Measurements from ENCODE around the gene RNASE13. TPM values are rescaled to one million over a fixed set of nuclear protein-coding genes. Genes with fewer than 3 reads are reported as not detected.
"Not testable (repeated sequence)": the region's sequence is repeated elsewhere in the genome, so short reads cannot be mapped to it uniquely, and the experiment has no call there.

RNASE13 gene
- total and polyA plus RNA-seq, 4 donors, result 0.18 TPM; not detected in 3

GRCh38 chr14:20996521-20996920, 38.1 kb downstream of the RNASE13 start:
- no peaks in the 10 kb centered on the region for H3K27me3 ChIP-seq (ENCODE audit: control insufficient read depth in 1 of 2, insufficient read depth in 2 of 2, low read length in 1 of 2)
- intact Hi-C loops (cut with DNase I), result no loop called here
- peaks cover 5 to 10% of the 10 kb centered on the region in 2 donors for H3K36me3 ChIP-seq (ENCODE audit: control insufficient read depth in 1 of 2, insufficient read depth in 2 of 2, low read length in 1 of 2)
- DNase-seq (no peak), ATAC-seq (ENCODE audit: low FRiP score) (no peak)
- WGBS, 2 donors, result 89 to 90% methylated on average over 14 of the region's 14 CpGs
- H3K27ac ChIP-seq (ENCODE audit: low read depth in 1 of 2, low read length in 2 of 2), result no peak overlapping the region
- no peaks in the 10 kb centered on the region for H3K9me3 ChIP-seq (ENCODE audit: control insufficient read depth, low read length)
- no peaks in the 10 kb centered on the region for H3K4me1 ChIP-seq (ENCODE audit: control insufficient read depth in 1 of 2, insufficient read depth in 2 of 2, low read length in 2 of 2)
- H3K4me3 ChIP-seq (ENCODE audit: low read length in 2 of 2), result no peak overlapping the region

GRCh38 chr14:20989787-20990600, 44.6 kb downstream of the RNASE13 start, which contains the start of gene METTL17:
METTL17 (plus strand) TSS chr14:20989980; CDS start chr14:20990003, 23 bp downstream.
- Histone ChIP-seq H3K4me3 (ENCODE audit: low read length in 2 of 2) (peak within 1 kb of the TSS; percentile 85 to 89), H3K27ac (ENCODE audit: low read depth in 1 of 2, low read length in 2 of 2) (peak within 1 kb of the TSS; percentile 91 to 99), H3K36me3 (ENCODE audit: control insufficient read depth in 1 of 2, insufficient read depth in 2 of 2, low read length in 1 of 2) (peaks cover 0 to 4% of the 10 kb centered on the region in 2 donors), H3K27me3 (ENCODE audit: control insufficient read depth in 1 of 2, insufficient read depth in 2 of 2, low read length in 1 of 2) (no peaks in the 10 kb centered on the region), H3K4me1 (ENCODE audit: control insufficient read depth in 1 of 2, insufficient read depth in 2 of 2, low read length in 2 of 2) (peaks cover 3 to 10% of the 10 kb centered on the region in 2 donors), H3K9me3 (ENCODE audit: control insufficient read depth, low read length) (no peaks in the 10 kb centered on the region)
- 0% methylated on average over 42 of the region's 42 CpGs for WGBS, 2 donors
- peak; percentile 94 for ATAC-seq (ENCODE audit: low FRiP score)
- DNase-seq, result peak; percentile 94 to 95
- intact Hi-C loops (cut with DNase I), result loop anchor here (2.0 to 10.0 kb wide), 4 partner anchors 19 to 655 kb away; partner anchors contain the start of genes ANG (in 1 of the 2), CCNB1IP1 (in 1 of the 2) and RNASE4 (in 1 of the 2)

GRCh38 chr14:20989471-20989786, 45.2 kb downstream of the RNASE13 start:
- intact Hi-C loops (cut with DNase I), result loop anchor here (2.0 to 10.0 kb wide), 4 partner anchors 19 to 655 kb away; partner anchors contain the start of genes ANG (in 1 of the 2), CCNB1IP1 (in 1 of the 2) and RNASE4 (in 1 of the 2)
- no peaks in the 10 kb centered on the region for H3K27me3 ChIP-seq (ENCODE audit: control insufficient read depth in 1 of 2, insufficient read depth in 2 of 2, low read length in 1 of 2)
- ATAC-seq (ENCODE audit: low FRiP score) (no peak), DNase-seq (no peak)
- H3K4me1 ChIP-seq (ENCODE audit: control insufficient read depth in 1 of 2, insufficient read depth in 2 of 2, low read length in 2 of 2), result peaks cover 3 to 10% of the 10 kb centered on the region in 2 donors
- H3K9me3 ChIP-seq (ENCODE audit: control insufficient read depth, low read length), result no peaks in the 10 kb centered on the region
- H3K36me3 ChIP-seq (ENCODE audit: control insufficient read depth in 1 of 2, insufficient read depth in 2 of 2, low read length in 1 of 2), result peaks cover 0 to 3% of the 10 kb centered on the region in 2 donors
- H3K4me3 ChIP-seq (ENCODE audit: low read length in 2 of 2), result peak overlapping the region in 1 of 2 donors; percentile 9
- WGBS, 2 donors, result 0 to 1% methylated on average over 11 of the region's 11 CpGs
- H3K27ac ChIP-seq (ENCODE audit: low read depth in 1 of 2, low read length in 2 of 2), result peak overlapping the region; percentile 91 to 99

- 85% methylated on average over 15 of the region's 15 CpGs for WGBS, 2 donors
- peak in 1 of 2 donors; percentile 56 for DNase-seq
- Histone ChIP-seq H3K27me3 (ENCODE audit: control insufficient read depth in 1 of 2, insufficient read depth in 2 of 2, low read length in 1 of 2) (no peaks in the 10 kb centered on the region), H3K36me3 (ENCODE audit: control insufficient read depth in 1 of 2, insufficient read depth in 2 of 2, low read length in 1 of 2) (peaks cover 0 to 3% of the 10 kb centered on the region in 2 donors), H3K9me3 (ENCODE audit: control insufficient read depth, low read length) (no peaks in the 10 kb centered on the region), H3K4me3 (ENCODE audit: low read length in 2 of 2) (peak overlapping the region in 1 of 2 donors; percentile 9), H3K27ac (ENCODE audit: low read depth in 1 of 2, low read length in 2 of 2) (peak overlapping the region; percentile 91 to 99), H3K4me1 (ENCODE audit: control insufficient read depth in 1 of 2, insufficient read depth in 2 of 2, low read length in 2 of 2) (peaks cover 3 to 10% of the 10 kb centered on the region in 2 donors)
- intact Hi-C loops (cut with DNase I), result loop anchor here (2.0 to 10.0 kb wide), 4 partner anchors 18 to 654 kb away; partner anchors contain the start of genes ANG (in 1 of the 2), CCNB1IP1 (in 1 of the 2) and RNASE4 (in 1 of the 2)
- no peak for ATAC-seq (ENCODE audit: low FRiP score)
Observed at GRCh38 chr14:20988717-20989470, 45.7 kb downstream of the RNASE13 start.

GRCh38 chr14:20986811-20987210, 47.8 kb downstream of the RNASE13 start:
- Histone ChIP-seq H3K4me3 (ENCODE audit: low read length in 2 of 2) (no peak overlapping the region), H3K36me3 (ENCODE audit: control insufficient read depth in 1 of 2, insufficient read depth in 2 of 2, low read length in 1 of 2) (no peaks in the 10 kb centered on the region), H3K4me1 (ENCODE audit: control insufficient read depth in 1 of 2, insufficient read depth in 2 of 2, low read length in 2 of 2) (peaks cover 3 to 10% of the 10 kb centered on the region in 2 donors), H3K27me3 (ENCODE audit: control insufficient read depth in 1 of 2, insufficient read depth in 2 of 2, low read length in 1 of 2) (no peaks in the 10 kb centered on the region), H3K27ac (ENCODE audit: low read depth in 1 of 2, low read length in 2 of 2) (peak overlapping the region in 1 of 2 donors; percentile 6), H3K9me3 (ENCODE audit: control insufficient read depth, low read length) (no peaks in the 10 kb centered on the region)
- ATAC-seq (ENCODE audit: low FRiP score), result peak; percentile 81
- no peak for DNase-seq
- 0 to 3% methylated on average over 2 of the region's 2 CpGs for WGBS, 2 donors
- intact Hi-C loops (cut with DNase I), result loop anchor here (10.0 kb wide), 3 partner anchors 302 to 652 kb away; partner anchors contain the start of genes ANG (in 1 of the 2), CCNB1IP1 (in 1 of the 2) and RNASE4 (in 1 of the 2)

DNA sequence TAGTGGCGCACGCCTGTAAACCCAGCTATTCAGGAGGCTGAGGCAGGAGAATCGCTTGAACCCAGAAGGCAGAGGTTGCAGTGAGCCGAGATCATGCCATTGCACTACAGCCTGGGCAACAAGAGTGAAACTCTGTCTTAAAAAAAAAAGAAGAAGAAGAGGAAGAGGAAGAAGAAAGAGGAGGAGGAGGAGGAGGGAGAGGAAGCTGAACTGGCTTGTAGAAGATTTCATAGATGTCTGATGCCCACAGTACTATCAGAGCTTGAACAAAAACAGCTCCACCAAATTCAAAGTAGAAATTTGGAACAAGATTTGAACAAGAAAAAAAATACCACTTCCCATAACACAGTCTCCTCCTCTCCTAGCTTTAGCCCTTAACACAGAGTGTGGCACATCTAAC, 49.0 kb downstream of the RNASE13 start:
- H3K4me1 ChIP-seq (ENCODE audit: control insufficient read depth in 1 of 2, insufficient read depth in 2 of 2, low read length in 2 of 2); H3K27ac ChIP-seq (ENCODE audit: low read depth in 1 of 2, low read length in 2 of 2); ATAC-seq (ENCODE audit: low FRiP score); H3K4me3 ChIP-seq (ENCODE audit: low read length in 2 of 2); H3K9me3 ChIP-seq (ENCODE audit: control insufficient read depth, low read length); H3K36me3 ChIP-seq (ENCODE audit: control insufficient read depth in 1 of 2, insufficient read depth in 2 of 2, low read length in 1 of 2); DNase-seq; H3K27me3 ChIP-seq (ENCODE audit: control insufficient read depth in 1 of 2, insufficient read depth in 2 of 2, low read length in 1 of 2): not testable (repeated sequence)
- 95 to 96% methylated on average over 4 of the region's 4 CpGs for WGBS, 2 donors
- intact Hi-C loops (cut with DNase I), result loop anchor here (10.0 kb wide), 3 partner anchors 301 to 651 kb away; partner anchors contain the start of genes ANG (in 1 of the 2), CCNB1IP1 (in 1 of the 2) and RNASE4 (in 1 of the 2)

Small RNAs within 50 kb of the gene (microRNA-seq; reads per million reads assigned to microRNA genes)
- gene MIR6717, result 0 reads per million in 2 donors

Other genes with a start within 250 kb of the RNASE13 start
- gene RNASE1, start 232.0 kb downstream of the RNASE13 start, total RNA-seq, result 100 to 1,000 TPM; 264 to 499 TPM
- 100 to 1,000 TPM in 1 of 2 donors, 10 to 100 TPM in 1; 86.4 to 312 TPM for gene RNASE1, start 232.0 kb downstream of the RNASE13 start, polyA plus RNA-seq
- gene RNASE3, start 143.4 kb downstream of the RNASE13 start, total RNA-seq, result under 1 TPM in 1 of 2 donors, not detected in 1; 0.57 TPM
- gene RNASE3, start 143.4 kb downstream of the RNASE13 start, polyA plus RNA-seq, result not detected
- gene RNASE2, start 79.3 kb downstream of the RNASE13 start, total RNA-seq, result 1 to 10 TPM; 4.5 to 5.8 TPM
- 1 to 10 TPM; 2.8 to 3.3 TPM for gene RNASE2, start 79.3 kb downstream of the RNASE13 start, polyA plus RNA-seq
- gene METTL17, start 44.8 kb downstream of the RNASE13 start, total RNA-seq, result 10 to 100 TPM; 33.5 to 57.0 TPM
- gene METTL17, start 44.8 kb downstream of the RNASE13 start, polyA plus RNA-seq, result 10 to 100 TPM; 20.0 to 88.6 TPM
- not detected for gene SLC39A2, start 35.5 kb downstream of the RNASE13 start, total RNA-seq
- gene SLC39A2, start 35.5 kb downstream of the RNASE13 start, polyA plus RNA-seq, result not detected
- 100 to 1,000 TPM in 1 of 2 donors, 10 to 100 TPM in 1; 68.7 to 107 TPM for gene NDRG2, start 9.7 kb downstream of the RNASE13 start, total RNA-seq
- 100 to 1,000 TPM in 1 of 2 donors, 10 to 100 TPM in 1; 83.6 to 196 TPM for gene NDRG2, start 9.7 kb downstream of the RNASE13 start, polyA plus RNA-seq
- gene TPPP2, start 4.6 kb downstream of the RNASE13 start, total RNA-seq, result not detected
- not detected for gene TPPP2, start 4.6 kb downstream of the RNASE13 start, polyA plus RNA-seq
- not detected for gene RNASE7, start 7.6 kb upstream of the RNASE13 start, total RNA-seq
- not detected for gene RNASE7, start 7.6 kb upstream of the RNASE13 start, polyA plus RNA-seq
- not detected for gene RNASE8, start 23.0 kb upstream of the RNASE13 start, total RNA-seq
- under 1 TPM in 1 of 2 donors, not detected in 1; 1.00 TPM for gene RNASE8, start 23.0 kb upstream of the RNASE13 start, polyA plus RNA-seq
- gene ARHGEF40, start 35.5 kb upstream of the RNASE13 start, total RNA-seq, result 10 to 100 TPM; 40.5 to 68.3 TPM
- gene ARHGEF40, start 35.5 kb upstream of the RNASE13 start, polyA plus RNA-seq, result 10 to 100 TPM in 1 of 2 donors, 1 to 10 TPM in 1; 5.4 to 24.3 TPM
- gene ZNF219, start 63.8 kb upstream of the RNASE13 start, total RNA-seq, result 10 to 100 TPM; 33.0 to 41.3 TPM
- 10 to 100 TPM; 24.5 to 39.4 TPM for gene ZNF219, start 63.8 kb upstream of the RNASE13 start, polyA plus RNA-seq
- gene TMEM253, start 66.3 kb upstream of the RNASE13 start, total RNA-seq, result not detected
- 1 to 10 TPM in 1 of 2 donors, under 1 TPM in 1; 0.64 to 6.4 TPM for gene TMEM253, start 66.3 kb upstream of the RNASE13 start, polyA plus RNA-seq
- not detected for gene OR5AU1, start 121.3 kb upstream of the RNASE13 start, total RNA-seq
- not detected for gene OR5AU1, start 121.3 kb upstream of the RNASE13 start, polyA plus RNA-seq
- gene HNRNPC, start 234.6 kb upstream of the RNASE13 start, total RNA-seq, result 100 to 1,000 TPM; 257 to 313 TPM
- gene HNRNPC, start 234.6 kb upstream of the RNASE13 start, polyA plus RNA-seq, result 100 to 1,000 TPM; 260 to 378 TPM
- 1 to 10 TPM in 1 of 2 donors, under 1 TPM in 1; 0.39 to 2.3 TPM for gene RPGRIP1, start 245.3 kb upstream of the RNASE13 start, total RNA-seq
- under 1 TPM in 1 of 2 donors, not detected in 1; 0.25 TPM for gene RPGRIP1, start 245.3 kb upstream of the RNASE13 start, polyA plus RNA-seq

Measured in aorta (tissue), 5 donors.